Heart left ventricle (tissue), 16 donors: Measurements from ENCODE around the gene CKMT2. TPM values are rescaled to one million over a fixed set of nuclear protein-coding genes. Genes with fewer than 3 reads are reported as not detected.
A peak's percentile ranks its signal among the peaks of the same experiment; 100 is the strongest.

ENCODE experiments used
- ATAC-seq, 4 donors: fragments of 200-7000 bp; cut with Tn5 transposase; one replicate each; pipeline ENCODE4 v1.9.1; 2020 to 2022; ENCODE audit warnings: moderate library complexity in 4 of 4, mild to moderate bottlenecking in 3 of 4, moderate number of reproducible peaks in 1 of 4
- DNase-seq, 5 donors: peaks; one replicate each; pipeline ENCODE4 v3.0.0-alpha.2; 2020
- H3K27ac ChIP-seq, 12 donors: fragments of 200-600 bp; sonication (generic) in 4 of 12; one replicate each; pipeline versions ENCODE4 v1.5.0 to v1.8.0; 2016 to 2022; ENCODE audit warnings: mild to moderate bottlenecking in 2 of 12
- H3K27me3 ChIP-seq, 9 donors: fragments of 200-600 bp; sonication (generic) in 2 of 9; one replicate each; pipeline versions ENCODE4 v1.5.1 to v1.8.0; 2016 to 2022; ENCODE audit warnings: mild to moderate bottlenecking in 3 of 9
- H3K36me3 ChIP-seq, 9 donors: fragments of 200-600 bp; sonication (generic) in 2 of 9; one replicate each; pipeline versions ENCODE4 v1.5.0 to v1.8.0; 2018 to 2022; ENCODE audit warnings: mild to moderate bottlenecking in 2 of 9
- H3K4me1 ChIP-seq, 12 donors: fragments of 200-600 bp; sonication (generic) in 4 of 12; one replicate each; pipeline versions ENCODE4 v1.5.0 to v1.8.0; 2016 to 2022; ENCODE audit warnings: mild to moderate bottlenecking in 3 of 12
- H3K4me3 ChIP-seq, 12 donors: fragments of 200-600 bp; sonication (generic) in 4 of 12; one replicate each; pipeline versions ENCODE4 v1.5.0 to v1.8.0; 2017 to 2022; ENCODE audit warnings: mild to moderate bottlenecking in 9 of 12, moderate library complexity in 4 of 12
- H3K9me3 ChIP-seq, 12 donors: fragments of 200-600 bp; sonication (generic) in 4 of 12; one replicate each; pipeline versions ENCODE4 v1.5.0 to v1.8.0; 2016 to 2022; ENCODE audit warnings: mild to moderate bottlenecking in 1 of 12
- POLR2A ChIP-seq, 2 donors: fragments of 450-650 bp; IDR thresholded peaks; one replicate each; pipeline ENCODE4 v1.6.1; 2017; ENCODE audit warnings: antibody characterized with exemption in 2 of 2, mild to moderate bottlenecking in 2 of 2, moderate library complexity in 2 of 2
- WGBS, 4 donors: extraction: QIAGEN DNeasy Blood & Tissue Kit in 2 of 4; methylation state at CpG; one replicate each; pipeline versions ENCODE4 v1.1.5 to v1.1.7; 2013 to 2018; 5-methylcytosine and 5-hydroxymethylcytosine counted together
- intact Hi-C, 10 donors: fragments of 100-400 bp; cut with DNase I; formaldehyde crosslinking; loops; one replicate each; pipeline versions ENCODE4 v1.11.1 to v1.14.2; 2022
- long read RNA-seq, 3 donors: library from polyadenylated mRNA; unstranded; transcript quantifications; one replicate each; pipeline ENCODE4 v2.0.0, GENCODE V29; 2020 to 2021
- polyA plus RNA-seq, 2 donors: library from polyadenylated mRNA; stranded (reverse); fragments of 200-250 nt; gene quantifications; one replicate each; pipeline ENCODE4 v1.2.3, GENCODE V29; 2013
- total RNA-seq, 9 donors: library from RNA; depleted of rRNA in 2 of 9; stranded (reverse); fragments of >200 nt in 2 of 9; fragmentation: NEBNext Ultra II Directional in 3 of 9; extraction: Animal tissue kit (Norgen Biotek cat#: 25700) in 3 of 9; gene quantifications; one replicate each; pipeline versions ENCODE4 v1.1.0 to v1.2.4, GENCODE V29; 2016 to 2023
- TF ChIP-seq, protein P1 (sequence below), 12 donors: fragments of 200-600 bp; sonication (generic) in 4 of 12; IDR thresholded peaks; one replicate each; pipeline versions ENCODE4 v1.5.0 to v1.8.0; 2018 to 2022; ENCODE audit warnings: antibody characterized with exemption in 12 of 12, mild to moderate bottlenecking in 5 of 12
- donor health status: ischemic (EF 13 %, LVEDD 7.1; RV severe dilation, severe dysfunction).
- donor health status: healthy with polysubstance abuse.
- donor health status: DM: no; HTN: yes; CAD: no.
- donor health status: DM: no; HTN: no; CAD: no.
- donor health status: ischemic (EF 25% LVEDD 6.9; RV normal size, moderate dysfunction).
- donor health status: ischemic (EF 25% LVEDD 5.7; RV mildly dilated, moderate dysfunction).
- donor health status: healthy.
- donor health status: DM: yes; HTN: yes; CAD: no.
- donor health status: ischemic (EF 35%, LVEDD 5.7; RV mildly dilated, moderate dysfunction).
- donor health status: nonischemic (EF 11% LVEDD 7.7; RV severe dilation, severe dysfunction).
- donor health status: DM: yes; HTN: yes; CAD: no.
- donor health status: PGD.
- donor health status: ischemic (EF 29% LVEDD 5.4; RV normal size, mild dysfunction).
- donor health status: nonischemic (EF 23%, LVEDD 6.1; RV moderate dilation, normal function).

Gene CKMT2
- total RNA-seq (1,000 to 10,000 TPM in 8 of 9 donors, 100 to 1,000 TPM in 1; 890 to 3,872 (median 1,758) TPM), polyA plus RNA-seq (1,000 to 10,000 TPM; 1,102 to 2,805 TPM)
- long read RNA-seq, donor 1, transcript CKMT2-203 (10 exons, 1,479 nt), result minor isoform, 425 of 2,679 reads
- long read RNA-seq, donor 1, transcript CKMT2-202 (11 exons, 1,637 nt), result minor isoform, 14 of 2,679 reads
- long read RNA-seq, donor 1, transcript CKMT2-201 (10 exons, 1,512 nt), result major isoform, 1,376 of 2,679 reads
- long read RNA-seq, donor 1, partial matches to known transcripts, result 776 of 2,679 reads
- long read RNA-seq, donor 1, other reads (novel, unspliced or antisense), result 88 of 2,679 reads
- long read RNA-seq, donor 2, transcript CKMT2-203 (10 exons, 1,479 nt), result minor isoform, 353 of 1,995 reads
- long read RNA-seq, donor 2, transcript CKMT2-201 (10 exons, 1,512 nt), result major isoform, 1,319 of 1,995 reads
- long read RNA-seq, donor 2, transcript CKMT2-202 (11 exons, 1,637 nt), result minor isoform, 34 of 1,995 reads
- long read RNA-seq, donor 2, partial matches to known transcripts, result 209 of 1,995 reads
- long read RNA-seq, donor 2, other reads (novel, unspliced or antisense), result 77 of 1,995 reads
- long read RNA-seq, donor 3, transcript CKMT2-203 (10 exons, 1,479 nt), result minor isoform, 113 of 923 reads
- long read RNA-seq, donor 3, transcript CKMT2-201 (10 exons, 1,512 nt), result major isoform, 477 of 923 reads
- long read RNA-seq, donor 3, transcript CKMT2-202 (11 exons, 1,637 nt), result minor isoform, 6 of 923 reads
- long read RNA-seq, donor 3, partial matches to known transcripts, result 296 of 923 reads
- long read RNA-seq, donor 3, other reads (novel, unspliced or antisense), result 30 of 923 reads

- no peaks in the 10 kb centered on the region for H3K27me3 ChIP-seq
- ATAC-seq, result peak; percentile 79 to 88 (median 84)
- DNase-seq, result peak; percentile 88 to 95 (median 90)
- 5 to 19% (median 7%) methylated on average over 15 to 28 of the region's 28 CpGs for WGBS, 4 donors
- TF ChIP-seq, protein P1, sequence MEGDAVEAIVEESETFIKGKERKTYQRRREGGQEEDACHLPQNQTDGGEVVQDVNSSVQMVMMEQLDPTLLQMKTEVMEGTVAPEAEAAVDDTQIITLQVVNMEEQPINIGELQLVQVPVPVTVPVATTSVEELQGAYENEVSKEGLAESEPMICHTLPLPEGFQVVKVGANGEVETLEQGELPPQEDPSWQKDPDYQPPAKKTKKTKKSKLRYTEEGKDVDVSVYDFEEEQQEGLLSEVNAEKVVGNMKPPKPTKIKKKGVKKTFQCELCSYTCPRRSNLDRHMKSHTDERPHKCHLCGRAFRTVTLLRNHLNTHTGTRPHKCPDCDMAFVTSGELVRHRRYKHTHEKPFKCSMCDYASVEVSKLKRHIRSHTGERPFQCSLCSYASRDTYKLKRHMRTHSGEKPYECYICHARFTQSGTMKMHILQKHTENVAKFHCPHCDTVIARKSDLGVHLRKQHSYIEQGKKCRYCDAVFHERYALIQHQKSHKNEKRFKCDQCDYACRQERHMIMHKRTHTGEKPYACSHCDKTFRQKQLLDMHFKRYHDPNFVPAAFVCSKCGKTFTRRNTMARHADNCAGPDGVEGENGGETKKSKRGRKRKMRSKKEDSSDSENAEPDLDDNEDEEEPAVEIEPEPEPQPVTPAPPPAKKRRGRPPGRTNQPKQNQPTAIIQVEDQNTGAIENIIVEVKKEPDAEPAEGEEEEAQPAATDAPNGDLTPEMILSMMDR (IDR thresholded peaks at IDR 0.05), result no peak
- peak; percentile 16 to 81 for TF ChIP-seq POLR2A (IDR thresholded peaks at IDR 0.05)
- peak within 1 kb of the TSS in 11 of 12 donors; percentile 21 to 72 (median 54) for H3K4me3 ChIP-seq
- peaks cover 0 to 56% (median 26%) of the 10 kb centered on the region in 12 donors for H3K4me1 ChIP-seq
- intact Hi-C loops, result loop anchor here in 1 of 10 donors (5.0 kb wide), 1 partner anchor 69 kb away; the partner anchor contains the start of gene ZCCHC9
- H3K27ac ChIP-seq, result peak within 1 kb of the TSS; percentile 83 to 99 (median 92)
- H3K36me3 ChIP-seq, result no peaks in the 10 kb centered on the region
- no peaks in the 10 kb centered on the region for H3K9me3 ChIP-seq
Observed at GRCh38 chr5:81233080-81233634, at the start of gene CKMT2. CKMT2 (plus strand) TSS chr5:81233322; CDS start chr5:81251133, 17,811 bp downstream.

- Histone ChIP-seq H3K27me3 (no peaks in the 10 kb centered on the region), H3K9me3 (no peaks in the 10 kb centered on the region), H3K27ac (no peak overlapping the region), H3K4me1 (peaks cover 0 to 13% (median 1%) of the 10 kb centered on the region in 12 donors), H3K4me3 (no peak overlapping the region), H3K36me3 (peaks cover 0 to 36% (median 0%) of the 10 kb centered on the region in 9 donors)
- ATAC-seq, result no peak
- TF ChIP-seq POLR2A (IDR thresholded peaks at IDR 0.05), result no peak
- TF ChIP-seq, protein P1 (IDR thresholded peaks at IDR 0.05), result no peak
- DNase-seq, result no peak
- WGBS, 4 donors, result 68 to 79% (median 71%) methylated on average over 11 of the region's 11 CpGs
- intact Hi-C loops, result loop anchor here in 2 of 10 donors (10.0 kb wide), 2 partner anchors 219 to 499 kb away; partner anchors contain the start of gene RASGRF2 (in 1 of the 2)
Observed at GRCh38 chr5:81183811-81184748, 49.0 kb upstream of the CKMT2 start.

GRCh38 chr5:81184749-81185110, 48.4 kb upstream of the CKMT2 start:
- no peak overlapping the region for H3K27ac ChIP-seq
- no peaks in the 10 kb centered on the region for H3K9me3 ChIP-seq
- DNase-seq, result no peak
- H3K27me3 ChIP-seq, result no peaks in the 10 kb centered on the region
- TF ChIP-seq, protein P1 (IDR thresholded peaks at IDR 0.05), result no peak
- no peak for TF ChIP-seq POLR2A (IDR thresholded peaks at IDR 0.05)
- intact Hi-C loops, result loop anchor here in 2 of 10 donors (10.0 kb wide), 2 partner anchors 220 to 500 kb away; partner anchors contain the start of gene RASGRF2 (in 1 of the 2)
- no peak for ATAC-seq
- no peak overlapping the region for H3K4me3 ChIP-seq
- H3K36me3 ChIP-seq, result peaks cover 0 to 36% (median 0%) of the 10 kb centered on the region in 9 donors
- H3K4me1 ChIP-seq, result peaks cover 0 to 13% (median 1%) of the 10 kb centered on the region in 12 donors
- WGBS, 4 donors, result 86 to 88% (median 88%) methylated on average over 6 of the region's 6 CpGs
